ENCODE measurements around the gene GTF2H2C. TPM values are rescaled to one million over a fixed set of nuclear protein-coding genes. Genes with fewer than 3 reads are reported as not detected.
A peak's percentile ranks its signal among the peaks of the same experiment; 100 is the strongest.
"Not testable (repeated sequence)": the region's sequence is repeated elsewhere in the genome, so short reads cannot be mapped to it uniquely, and the experiment has no call there.

Gene GTF2H2C
- total RNA-seq (10 to 100 TPM in 5 of 6 donors, 1 to 10 TPM in 1; 9.4 to 15.6 (median 13.4) TPM), polyA plus RNA-seq (10 to 100 TPM; 13.3 TPM)

GRCh38 chr5:69559908-69560330, at the start of gene GTF2H2C:
Gene GTF2H2C (plus strand): TSS chr5:69560191. CDS start chr5:69565133, 4,942 bp downstream.
- H3K36me3 ChIP-seq; FAIRE-seq; H3K4me1 ChIP-seq; H3K27me3 ChIP-seq; H3K9me3 ChIP-seq; intact Hi-C loops (cut with DNase I): not testable (repeated sequence)
- peak within 1 kb of the TSS in 2 of 4 donors; percentile 29 to 41 for H3K4me3 ChIP-seq
- ATAC-seq (peak; percentile 97 to 99 (median 98)), DNase-seq (peak; percentile 67 to 90 (median 80))
- WGBS, 2 donors: 0 to 1% methylated on average over 33 to 40 of the region's 40 CpGs
- TF ChIP-seq CTCF (IDR thresholded peaks at IDR 0.05): peak in 1 of 4 donors; percentile 10
- peak within 1 kb of the TSS in 3 of 4 donors; percentile 55 to 78 (median 74) for H3K27ac ChIP-seq

GRCh38 chr5:69510694-69511093, 49.3 kb upstream of the GTF2H2C start:
- TF ChIP-seq CTCF (IDR thresholded peaks at IDR 0.05): no peak
- ATAC-seq (no peak), DNase-seq (no peak), FAIRE-seq (no peak)
- intact Hi-C loops (cut with DNase I): no loop called here
- 87 to 92% methylated on average over 2 of the region's 2 CpGs for WGBS, 2 donors
- Histone ChIP-seq H3K27me3 (no peaks in the 10 kb centered on the region), H3K4me1 (peaks cover 19 to 27% (median 22%) of the 10 kb centered on the region in 3 donors), H3K4me3 (no peak overlapping the region), H3K9me3 (no peaks in the 10 kb centered on the region), H3K27ac (no peak overlapping the region), H3K36me3 (peaks cover 0 to 28% (median 0%) of the 10 kb centered on the region in 3 donors)

- no peak overlapping the region for H3K4me3 ChIP-seq
- peaks cover 0 to 21% (median 0%) of the 10 kb centered on the region in 3 donors for H3K36me3 ChIP-seq
- ATAC-seq: peak; percentile 26 to 68 (median 42)
- no peak for TF ChIP-seq CTCF (IDR thresholded peaks at IDR 0.05)
- no peak for FAIRE-seq
- H3K27ac ChIP-seq: peak overlapping the region; percentile 9 to 85 (median 52)
- DNase-seq: no peak
- peaks cover 24 to 40% (median 33%) of the 10 kb centered on the region in 3 donors for H3K4me1 ChIP-seq
- no peaks in the 10 kb centered on the region for H3K27me3 ChIP-seq
- no peaks in the 10 kb centered on the region for H3K9me3 ChIP-seq
- intact Hi-C loops (cut with DNase I): no loop called here
- 37 to 41% methylated on average over 2 of the region's 2 CpGs for WGBS, 2 donors
Measured at GRCh38 chr5:69512740-69513260, 47.2 kb upstream of the GTF2H2C start.

- H3K36me3 ChIP-seq; FAIRE-seq; ATAC-seq; H3K27me3 ChIP-seq; H3K9me3 ChIP-seq; H3K27ac ChIP-seq; intact Hi-C loops (cut with DNase I); H3K4me3 ChIP-seq: not testable (repeated sequence)
- DNase-seq: peak in 1 of 6 donors; percentile 57
- WGBS, 2 donors: 98% methylated on average over 6 to 22 of the region's 30 CpGs
- H3K4me1 ChIP-seq: peaks cover 45 to 67% (median 56%) of the 10 kb centered on the region in 3 donors
Measured at GRCh38 chr5:69515570-69515969, 44.4 kb upstream of the GTF2H2C start.

GRCh38 chr5:69516769-69517168, 43.2 kb upstream of the GTF2H2C start:
- Histone ChIP-seq H3K27me3 (no peaks in the 10 kb centered on the region), H3K4me1 (peaks cover 54 to 76% (median 64%) of the 10 kb centered on the region in 3 donors), H3K36me3 (no peaks in the 10 kb centered on the region), H3K4me3 (no peak overlapping the region), H3K9me3 (no peaks in the 10 kb centered on the region), H3K27ac (peak overlapping the region; percentile 24 to 94 (median 76))
- no peak for TF ChIP-seq CTCF (IDR thresholded peaks at IDR 0.05)
- DNase-seq (no peak), FAIRE-seq (no peak), ATAC-seq (no peak)
- intact Hi-C loops (cut with DNase I): no loop called here
- 92 to 93% methylated on average over 1 of the region's 1 CpG for WGBS, 2 donors
